ENCODE measurements around the gene BID. TPM values are rescaled to one million over a fixed set of nuclear protein-coding genes. Genes with fewer than 3 reads are reported as not detected.

Gene BID
- total RNA-seq, 3 donors from 2014 or later (not counting 1 experiment from before 2014, with no cell fraction given), result 40.9 to 42.4 (median 42.3) TPM

GRCh38 chr22:17815703-17816254 lies 41.5 kb upstream of the BID start:
- WGBS (ENCODE audit: insufficient coverage), result 94% methylated on average over 15 of the region's 15 CpGs
- ATAC-seq (no peak), DNase-seq (no peak)
- H3K27me3 Mint-ChIP-seq (ENCODE audit: low read depth in 2 of 2), result no peaks in the 10 kb centered on the region
- Histone ChIP-seq H3K27me3 (ENCODE audit: control insufficient read depth, insufficient read depth, low read length) (no peaks in the 10 kb centered on the region), H3K4me3 (ENCODE audit: low read length) (no peak overlapping the region), H3K27ac (ENCODE audit: low read length) (no peak overlapping the region), H3K36me3 (ENCODE audit: control insufficient read depth, insufficient read depth, low read length) (peaks cover 16% of the 10 kb centered on the region), H3K4me1 (ENCODE audit: control insufficient read depth, insufficient read depth, low read length) (no peaks in the 10 kb centered on the region), H3K9me3 (ENCODE audit: control insufficient read depth, insufficient read depth, low read length) (no peaks in the 10 kb centered on the region)
- H3K27ac Mint-ChIP-seq, result no peak overlapping the region
- intact Hi-C loops (cut with micrococcal nuclease), result no loop called here
- H3K4me1 Mint-ChIP-seq, result no peaks in the 10 kb centered on the region
- no peaks in the 10 kb centered on the region for H3K9me3 Mint-ChIP-seq
- H3K4me3 Mint-ChIP-seq, result no peak overlapping the region
- TF ChIP-seq CTCF (IDR thresholded peaks at IDR 0.05), result no peak
- no peaks in the 10 kb centered on the region for H3K36me3 Mint-ChIP-seq

GRCh38 chr22:17814830-17815229 lies 40.6 kb upstream of the BID start:
- WGBS (ENCODE audit: insufficient coverage), result 92% methylated on average over 20 of the region's 20 CpGs
- intact Hi-C loops (cut with micrococcal nuclease), result no loop called here
- no peak overlapping the region for H3K27ac Mint-ChIP-seq
- no peak overlapping the region for H3K4me3 ChIP-seq (ENCODE audit: low read length)
- no peak for DNase-seq
- TF ChIP-seq CTCF (IDR thresholded peaks at IDR 0.05), result no peak
- no peaks in the 10 kb centered on the region for H3K4me1 ChIP-seq (ENCODE audit: control insufficient read depth, insufficient read depth, low read length)
- no peak for ATAC-seq
- H3K27me3 ChIP-seq (ENCODE audit: control insufficient read depth, insufficient read depth, low read length), result no peaks in the 10 kb centered on the region
- H3K36me3 ChIP-seq (ENCODE audit: control insufficient read depth, insufficient read depth, low read length), result peaks cover 19% of the 10 kb centered on the region
- no peaks in the 10 kb centered on the region for H3K36me3 Mint-ChIP-seq
- no peaks in the 10 kb centered on the region for H3K9me3 Mint-ChIP-seq
- no peaks in the 10 kb centered on the region for H3K4me1 Mint-ChIP-seq
- no peaks in the 10 kb centered on the region for H3K9me3 ChIP-seq (ENCODE audit: control insufficient read depth, insufficient read depth, low read length)
- no peak overlapping the region for H3K27ac ChIP-seq (ENCODE audit: low read length)
- no peaks in the 10 kb centered on the region for H3K27me3 Mint-ChIP-seq (ENCODE audit: low read depth in 2 of 2)
- H3K4me3 Mint-ChIP-seq, result no peak overlapping the region

GRCh38 chr22:17814084-17814483 lies 39.8 kb upstream of the BID start:
- Mint-ChIP-seq H3K4me3 (no peak overlapping the region), H3K36me3 (no peaks in the 10 kb centered on the region), H3K27ac (no peak overlapping the region), H3K9me3 (no peaks in the 10 kb centered on the region), H3K4me1 (no peaks in the 10 kb centered on the region), H3K27me3 (ENCODE audit: low read depth in 2 of 2) (no peaks in the 10 kb centered on the region)
- DNase-seq (no peak), ATAC-seq (no peak)
- no peak for TF ChIP-seq CTCF (IDR thresholded peaks at IDR 0.05)
- Histone ChIP-seq H3K36me3 (ENCODE audit: control insufficient read depth, insufficient read depth, low read length) (peaks cover 23% of the 10 kb centered on the region), H3K4me1 (ENCODE audit: control insufficient read depth, insufficient read depth, low read length) (no peaks in the 10 kb centered on the region), H3K4me3 (ENCODE audit: low read length) (no peak overlapping the region), H3K9me3 (ENCODE audit: control insufficient read depth, insufficient read depth, low read length) (no peaks in the 10 kb centered on the region), H3K27ac (ENCODE audit: low read length) (no peak overlapping the region), H3K27me3 (ENCODE audit: control insufficient read depth, insufficient read depth, low read length) (no peaks in the 10 kb centered on the region)
- intact Hi-C loops (cut with micrococcal nuclease), result no loop called here
- 80% methylated on average over 6 of the region's 6 CpGs for WGBS (ENCODE audit: insufficient coverage)

GRCh38 chr22:17811119-17811518 lies 36.9 kb upstream of the BID start:
- intact Hi-C loops (cut with micrococcal nuclease), result no loop called here
- Mint-ChIP-seq H3K4me1 (no peaks in the 10 kb centered on the region), H3K27ac (no peak overlapping the region), H3K9me3 (no peaks in the 10 kb centered on the region), H3K4me3 (no peak overlapping the region), H3K36me3 (no peaks in the 10 kb centered on the region), H3K27me3 (ENCODE audit: low read depth in 2 of 2) (no peaks in the 10 kb centered on the region)
- no peaks in the 10 kb centered on the region for H3K4me1 ChIP-seq (ENCODE audit: control insufficient read depth, insufficient read depth, low read length)
- DNase-seq (no peak), ATAC-seq (no peak)
- peaks cover 35% of the 10 kb centered on the region for H3K36me3 ChIP-seq (ENCODE audit: control insufficient read depth, insufficient read depth, low read length)
- WGBS (ENCODE audit: insufficient coverage), result 86% methylated on average over 4 of the region's 4 CpGs
- no peaks in the 10 kb centered on the region for H3K27me3 ChIP-seq (ENCODE audit: control insufficient read depth, insufficient read depth, low read length)
- H3K4me3 ChIP-seq (ENCODE audit: low read length), result no peak overlapping the region
- no peak for TF ChIP-seq CTCF (IDR thresholded peaks at IDR 0.05)
- H3K9me3 ChIP-seq (ENCODE audit: control insufficient read depth, insufficient read depth, low read length), result no peaks in the 10 kb centered on the region
- H3K27ac ChIP-seq (ENCODE audit: low read length), result no peak overlapping the region
